Mesendoderm (in vitro differentiated cells): ENCODE data around the gene TGFBR3L.

ENCODE experiments used
- DNase-seq: peaks from one replicate; pipeline ENCODE4 v3.0.0; 2013
- H2AK5ac ChIP-seq: 2 replicates; pipeline ENCODE4 v1.6.1; 2013; ENCODE audit warnings: low read length, inconsistent platforms
- H2BK120ac ChIP-seq: 2 replicates; pipeline ENCODE4 v1.6.1; 2013; ENCODE audit warnings: low read depth, mild to moderate bottlenecking, low read length, moderate library complexity, mixed read lengths
- H2BK15ac ChIP-seq: replicated peaks from 2 replicates; pipeline ENCODE4 v1.6.1; 2013; ENCODE audit warnings: low read depth, mild to moderate bottlenecking, moderate library complexity
- H2BK5ac ChIP-seq: 2 replicates; pipeline ENCODE4 v1.6.1; 2013; ENCODE audit warnings: low read length, inconsistent platforms
- H3K18ac ChIP-seq: 2 replicates; pipeline ENCODE4 v1.6.1; 2013; ENCODE audit warnings: mild to moderate bottlenecking, low read length, mixed read lengths
- H3K23ac ChIP-seq: one replicate; pipeline ENCODE4 v1.6.1; 2013; ENCODE audit warnings: low read length
- H3K27ac ChIP-seq: 2 replicates; pipeline ENCODE4 v1.5.1; 2013; ENCODE audit warnings: low read depth, mild to moderate bottlenecking, inconsistent platforms, low read length, moderate library complexity
- H3K27me3 ChIP-seq: 2 replicates; pipeline ENCODE4 v1.6.1; 2013; ENCODE audit warnings: low read length, control low read depth, mild to moderate bottlenecking, inconsistent platforms; ENCODE audit not compliant: insufficient read depth, poor library complexity
- H3K36me3 ChIP-seq: 2 replicates; pipeline ENCODE4 v1.6.1; 2013; ENCODE audit warnings: low read length, inconsistent platforms; ENCODE audit not compliant: control insufficient read depth, insufficient read depth
- H3K4ac ChIP-seq: one replicate; pipeline ENCODE4 v1.6.1; 2013; ENCODE audit warnings: low read depth, mild to moderate bottlenecking, low read length, moderate library complexity
- H3K4me1 ChIP-seq: 2 replicates; pipeline ENCODE4 v1.6.1; 2013; ENCODE audit warnings: low read depth, low read length, inconsistent platforms; ENCODE audit not compliant: control insufficient read depth
- H3K4me2 ChIP-seq: 2 replicates; pipeline ENCODE4 v1.6.1; 2013; ENCODE audit warnings: low read length
- H3K4me3 ChIP-seq: 2 replicates; pipeline ENCODE4 v1.5.1; 2013; ENCODE audit warnings: mild to moderate bottlenecking, low read length
- H3K56ac ChIP-seq: one replicate; pipeline ENCODE4 v1.6.1; 2013; ENCODE audit warnings: low read length
- H3K79me1 ChIP-seq: 2 replicates; pipeline ENCODE4 v1.6.1; 2013; ENCODE audit warnings: low read length, inconsistent platforms
- H3K79me2 ChIP-seq: 2 replicates; pipeline ENCODE4 v1.6.1; 2013; ENCODE audit warnings: mild to moderate bottlenecking, low read length; ENCODE audit not compliant: control insufficient read depth, insufficient read depth
- H3K9ac ChIP-seq: 2 replicates; pipeline ENCODE4 v1.6.1; 2013; ENCODE audit warnings: low read length, inconsistent platforms
- H4K5ac ChIP-seq: one replicate; pipeline ENCODE4 v1.6.1; 2013; ENCODE audit warnings: low read length
- H4K8ac ChIP-seq: one replicate; pipeline ENCODE4 v1.6.1; 2013; ENCODE audit warnings: low read depth, mild to moderate bottlenecking, control low read depth, low read length, moderate library complexity
- WGBS: extraction: QIAGEN DNeasy Blood & Tissue Kit; methylation state at CpG from one replicate; pipeline ENCODE4 v1.1.7; 2013; ENCODE audit warnings: low lambda C conversion rate, missing lambda C conversion rate; ENCODE audit not compliant: insufficient coverage; ENCODE audit errors: extremely low coverage; 5-methylcytosine and 5-hydroxymethylcytosine counted together

Gene TGFBR3L

DNA sequence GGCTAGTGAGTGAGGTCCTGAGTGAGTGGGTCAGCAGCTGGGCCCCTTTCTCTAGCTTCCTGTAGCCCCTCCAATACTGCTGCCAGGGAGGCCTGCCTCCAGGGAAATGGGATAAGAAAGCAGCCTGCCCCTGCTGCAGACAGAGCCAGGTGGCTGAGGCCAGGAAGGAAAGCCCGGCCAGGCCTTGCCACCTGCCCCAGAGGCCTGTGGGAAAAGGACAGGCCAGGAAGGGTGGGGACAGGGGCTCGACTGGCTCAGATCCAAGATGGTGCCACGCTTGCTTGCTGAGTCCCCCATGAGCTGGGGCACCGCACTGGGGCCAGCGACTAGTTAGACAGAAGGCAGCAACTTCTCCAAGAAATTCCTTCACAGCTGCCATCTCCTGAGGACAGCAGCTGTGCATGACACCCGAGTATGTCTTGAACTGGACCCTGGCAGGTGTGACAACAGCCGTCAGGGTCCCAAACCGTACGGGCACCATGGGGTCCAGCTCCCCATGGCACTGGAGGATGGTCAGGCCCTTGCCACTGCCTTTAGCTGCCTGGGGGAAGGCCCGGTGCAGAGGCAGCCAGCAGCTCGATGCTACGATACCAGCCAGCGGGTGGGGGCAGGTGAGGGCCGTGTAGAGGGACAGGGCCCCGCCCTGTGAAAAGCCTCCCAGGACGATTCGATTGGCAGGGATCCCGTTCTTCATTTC lies 35.4 kb upstream of the TGFBR3L start:
- Histone ChIP-seq H3K4me2 (no peak overlapping the region), H3K4me3 (no peak overlapping the region), H2BK15ac (no peak overlapping the region), H2AK5ac (no peak overlapping the region), H3K9ac (no peak overlapping the region), H4K5ac (no peak overlapping the region), H3K4ac (no peak overlapping the region), H2BK120ac (no peak overlapping the region), H3K79me2 (no peaks in the 10 kb centered on the region), H3K27me3 (no peaks in the 10 kb centered on the region), H3K23ac (no peak overlapping the region), H2BK5ac (no peak overlapping the region), H3K27ac (no peak overlapping the region), H3K18ac (no peak overlapping the region), H3K4me1 (no peaks in the 10 kb centered on the region), H3K79me1 (no peaks in the 10 kb centered on the region), H3K36me3 (no peaks in the 10 kb centered on the region), H3K56ac (no peak overlapping the region), H4K8ac (no peak overlapping the region)
- WGBS: no CpG with 5 or more reads among the region's 18 CpGs
- DNase-seq: no peak

DNA sequence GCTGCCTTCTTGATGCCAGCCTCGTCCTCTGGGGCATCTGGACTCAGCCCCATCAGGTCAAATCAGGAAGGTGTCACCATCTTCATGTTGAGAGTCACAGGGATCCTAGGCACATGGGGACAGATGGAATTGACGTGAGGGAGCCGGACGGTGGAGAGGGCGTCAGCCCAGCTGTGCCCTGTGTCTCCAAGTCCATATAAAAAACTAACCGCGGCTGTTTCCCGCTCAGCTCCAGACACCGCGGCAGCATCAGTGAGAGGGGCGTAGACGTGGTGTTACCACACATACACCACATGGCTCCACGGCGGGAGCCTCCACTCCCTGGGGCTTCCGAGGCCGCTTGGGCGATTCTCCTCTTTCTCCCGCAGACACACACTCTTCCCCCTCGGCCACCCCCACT lies 34.8 kb upstream of the TGFBR3L start:
- Histone ChIP-seq H2BK5ac (no peak overlapping the region), H4K5ac (no peak overlapping the region), H4K8ac (no peak overlapping the region), H3K56ac (no peak overlapping the region), H3K9ac (no peak overlapping the region), H2BK120ac (no peak overlapping the region), H3K79me1 (no peaks in the 10 kb centered on the region), H3K4me1 (no peaks in the 10 kb centered on the region), H3K79me2 (no peaks in the 10 kb centered on the region), H3K36me3 (no peaks in the 10 kb centered on the region), H3K4ac (no peak overlapping the region), H3K4me3 (no peak overlapping the region), H3K23ac (no peak overlapping the region), H3K18ac (no peak overlapping the region), H2BK15ac (no peak overlapping the region), H3K4me2 (no peak overlapping the region), H2AK5ac (no peak overlapping the region), H3K27ac (no peak overlapping the region), H3K27me3 (no peaks in the 10 kb centered on the region)
- WGBS: no CpG with 5 or more reads among the region's 19 CpGs
- DNase-seq: no peak

- H4K8ac ChIP-seq: no peak overlapping the region
- H3K27ac ChIP-seq: no peak overlapping the region
- no peak overlapping the region for H3K4me2 ChIP-seq
- no peak overlapping the region for H4K5ac ChIP-seq
- H2BK120ac ChIP-seq: no peak overlapping the region
- H3K4ac ChIP-seq: no peak overlapping the region
- no peak overlapping the region for H2AK5ac ChIP-seq
- DNase-seq: no peak
- H3K4me1 ChIP-seq: no peaks in the 10 kb centered on the region
- no peak overlapping the region for H3K4me3 ChIP-seq
- H3K27me3 ChIP-seq: no peaks in the 10 kb centered on the region
- H3K36me3 ChIP-seq: no peaks in the 10 kb centered on the region
- H3K79me1 ChIP-seq: no peaks in the 10 kb centered on the region
- H2BK5ac ChIP-seq: no peak overlapping the region
- WGBS: no CpG with 5 or more reads among the region's 3 CpGs
- H3K9ac ChIP-seq: no peak overlapping the region
- H3K79me2 ChIP-seq: no peaks in the 10 kb centered on the region
- H2BK15ac ChIP-seq: no peak overlapping the region
- H3K56ac ChIP-seq: no peak overlapping the region
- no peak overlapping the region for H3K23ac ChIP-seq
- H3K18ac ChIP-seq: no peak overlapping the region
Observed at GRCh38 chr19:7881910-7882309, 32.7 kb upstream of the TGFBR3L start.

- Histone ChIP-seq H3K4me2 (no peak overlapping the region), H3K56ac (no peak overlapping the region), H3K27me3 (no peaks in the 10 kb centered on the region), H3K4me3 (no peak overlapping the region), H3K79me2 (no peaks in the 10 kb centered on the region), H3K36me3 (no peaks in the 10 kb centered on the region), H4K8ac (no peak overlapping the region), H3K18ac (no peak overlapping the region), H4K5ac (no peak overlapping the region), H3K4me1 (no peaks in the 10 kb centered on the region), H2BK5ac (no peak overlapping the region), H3K27ac (no peak overlapping the region), H2BK120ac (no peak overlapping the region), H3K23ac (no peak overlapping the region), H3K9ac (no peak overlapping the region), H3K4ac (no peak overlapping the region), H2AK5ac (no peak overlapping the region), H3K79me1 (no peaks in the 10 kb centered on the region), H2BK15ac (no peak overlapping the region)
- WGBS: no CpG with 5 or more reads among the region's 4 CpGs
- no peak for DNase-seq
Observed at GRCh38 chr19:7883105-7883504, 31.5 kb upstream of the TGFBR3L start.

GRCh38 chr19:7883796-7884570 lies 30.6 kb upstream of the TGFBR3L start:
- no peak overlapping the region for H2AK5ac ChIP-seq
- H2BK5ac ChIP-seq: no peak overlapping the region
- no peak overlapping the region for H3K4me3 ChIP-seq
- no CpG with 5 or more reads among the region's 2 CpGs for WGBS
- H3K4me2 ChIP-seq: no peak overlapping the region
- no peaks in the 10 kb centered on the region for H3K27me3 ChIP-seq
- no peak overlapping the region for H4K5ac ChIP-seq
- no peaks in the 10 kb centered on the region for H3K79me2 ChIP-seq
- no peak overlapping the region for H3K23ac ChIP-seq
- H3K18ac ChIP-seq: no peak overlapping the region
- no peak overlapping the region for H3K4ac ChIP-seq
- H3K9ac ChIP-seq: no peak overlapping the region
- DNase-seq: no peak
- no peak overlapping the region for H3K56ac ChIP-seq
- no peaks in the 10 kb centered on the region for H3K36me3 ChIP-seq
- H3K4me1 ChIP-seq: no peaks in the 10 kb centered on the region
- H2BK120ac ChIP-seq: no peak overlapping the region
- H4K8ac ChIP-seq: no peak overlapping the region
- no peaks in the 10 kb centered on the region for H3K79me1 ChIP-seq
- no peak overlapping the region for H3K27ac ChIP-seq
- H2BK15ac ChIP-seq: no peak overlapping the region
